Lower leg skin (tissue), 3 donors: Measurements from ENCODE around the gene AFG3L2.

ENCODE experiments used
- CTCF ChIP-seq, 3 donors: fragments of 450-650 bp; IDR thresholded peaks; one replicate each; pipeline ENCODE4 v1.5.1; 2016; ENCODE audit warnings: antibody characterized with exemption in 3 of 3, mild to moderate bottlenecking in 3 of 3, moderate library complexity in 2 of 3
- POLR2A ChIP-seq, 2 donors: fragments of 450-650 bp; IDR thresholded peaks; one replicate each; pipeline ENCODE4 v1.6.1; 2016 to 2017; ENCODE audit warnings: antibody characterized with exemption in 2 of 2, mild to moderate bottlenecking in 1 of 2, moderate library complexity in 1 of 2

GRCh38 chr18:12324991-12325725, 51.9 kb downstream of the AFG3L2 start:
- TF ChIP-seq POLR2A (IDR thresholded peaks at IDR 0.05) (no peak), CTCF (IDR thresholded peaks at IDR 0.05) (no peak)
